Type B pancreatic cell (in vitro differentiated cells): ENCODE results near the gene VSIG4. TPM values are rescaled to one million over a fixed set of nuclear protein-coding genes. Genes with fewer than 3 reads are reported as not detected.
"Not testable (repeated sequence)": the region's sequence is repeated elsewhere in the genome, so short reads cannot be mapped to it uniquely, and the experiment has no call there.

Experiments used
- DNase-seq: peaks from one replicate; pipeline ENCODE4 v3.0.0; 2021; ENCODE audit warnings: mixed read lengths; ENCODE audit not compliant: unreplicated experiment; ENCODE audit errors: extremely low spot score
- H3K27ac Mint-ChIP-seq: 2 replicates; pipeline ENCODE4 v1.8.0; 2021; ENCODE audit warnings: mild to moderate bottlenecking, mixed read lengths
- H3K27me3 Mint-ChIP-seq: 2 replicates; pipeline ENCODE4 v1.8.0; 2021; ENCODE audit warnings: mixed read lengths
- H3K36me3 Mint-ChIP-seq: 2 replicates; pipeline ENCODE4 v1.8.0; 2021; ENCODE audit warnings: mixed read lengths
- H3K4me1 Mint-ChIP-seq: one replicate; pipeline ENCODE4 v1.8.0; 2021; ENCODE audit warnings: mixed read lengths; ENCODE audit not compliant: unreplicated experiment
- H3K4me3 Mint-ChIP-seq: 2 replicates; pipeline ENCODE4 v1.8.0; 2021; ENCODE audit warnings: mild to moderate bottlenecking, mixed read lengths
- H3K9me3 Mint-ChIP-seq: 2 replicates; pipeline ENCODE4 v1.8.0; 2021; ENCODE audit warnings: mixed read lengths
- CTCF ChIP-seq: fragments of 200-600 bp; sonication (generic); conservative IDR thresholded peaks from 2 replicates; pipeline ENCODE4 v1.5.0; 2021; ENCODE audit warnings: antibody characterized with exemption, mild to moderate bottlenecking
- total RNA-seq: library from RNA; stranded (reverse); gene quantifications from 2 replicates; pipeline ENCODE4 v1.2.1, GENCODE V29; 2021; ENCODE audit warnings: low replicate concordance

The VSIG4 gene
- total RNA-seq, 1 donor from 2014 or later, result not detected

DNA sequence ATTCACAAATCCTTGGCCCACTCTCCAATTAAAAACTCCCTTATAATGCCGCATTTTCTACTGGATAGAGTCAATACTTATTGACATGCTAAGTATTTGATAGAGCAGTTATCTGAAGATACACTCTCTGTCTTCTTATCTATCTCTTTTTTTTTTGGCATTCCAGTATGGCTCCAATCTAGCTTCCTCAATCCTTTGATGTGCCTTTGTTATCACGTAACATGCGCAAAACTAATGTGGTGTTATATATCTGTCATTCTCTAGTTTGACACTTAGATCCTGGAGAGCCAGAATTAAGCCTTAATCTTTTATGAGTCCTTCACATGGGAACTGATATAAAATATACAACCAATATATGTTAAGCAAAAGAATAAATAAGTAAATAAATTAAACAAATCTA lies 54.7 kb downstream of the VSIG4 start:
- no peak for TF ChIP-seq CTCF
- no peaks in the 10 kb centered on the region for H3K4me1 Mint-ChIP-seq
- DNase-seq, result no peak
- no peaks in the 10 kb centered on the region for H3K9me3 Mint-ChIP-seq
- H3K27me3 Mint-ChIP-seq, result no peaks in the 10 kb centered on the region
- H3K27ac Mint-ChIP-seq, result no peak overlapping the region
- H3K36me3 Mint-ChIP-seq, result no peaks in the 10 kb centered on the region
- no peak overlapping the region for H3K4me3 Mint-ChIP-seq

GRCh38 chrX:65977161-65977560 lies 62.7 kb downstream of the VSIG4 start:
- not testable (repeated sequence) for H3K4me3 Mint-ChIP-seq, H3K4me1 Mint-ChIP-seq, H3K9me3 Mint-ChIP-seq, H3K27me3 Mint-ChIP-seq, DNase-seq, H3K27ac Mint-ChIP-seq, H3K36me3 Mint-ChIP-seq

DNA sequence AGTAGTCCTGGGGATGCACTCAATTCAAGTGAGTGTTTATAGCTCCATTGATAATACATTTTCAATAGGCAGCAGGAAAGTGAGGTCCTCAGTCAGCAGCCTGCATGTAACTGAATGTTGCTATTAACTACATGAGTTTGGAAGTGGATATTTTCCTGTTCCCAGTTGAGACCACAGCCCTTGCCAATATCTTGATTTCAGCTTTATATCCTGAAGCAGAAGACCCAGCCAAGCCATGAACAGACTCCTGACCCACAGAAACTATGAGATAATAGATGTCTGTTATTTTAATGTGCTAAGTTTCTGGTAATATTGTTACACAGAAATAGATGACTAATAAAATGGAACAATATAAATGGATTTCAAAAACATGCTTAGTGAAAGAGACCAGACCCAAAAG lies 63.7 kb downstream of the VSIG4 start:
- H3K4me1 Mint-ChIP-seq, result no peaks in the 10 kb centered on the region
- H3K9me3 Mint-ChIP-seq, result no peaks in the 10 kb centered on the region
- no peak overlapping the region for H3K4me3 Mint-ChIP-seq
- H3K27ac Mint-ChIP-seq, result no peak overlapping the region
- DNase-seq, result no peak
- no peak for TF ChIP-seq CTCF
- no peaks in the 10 kb centered on the region for H3K36me3 Mint-ChIP-seq
- peaks cover 5% of the 10 kb centered on the region for H3K27me3 Mint-ChIP-seq

DNA sequence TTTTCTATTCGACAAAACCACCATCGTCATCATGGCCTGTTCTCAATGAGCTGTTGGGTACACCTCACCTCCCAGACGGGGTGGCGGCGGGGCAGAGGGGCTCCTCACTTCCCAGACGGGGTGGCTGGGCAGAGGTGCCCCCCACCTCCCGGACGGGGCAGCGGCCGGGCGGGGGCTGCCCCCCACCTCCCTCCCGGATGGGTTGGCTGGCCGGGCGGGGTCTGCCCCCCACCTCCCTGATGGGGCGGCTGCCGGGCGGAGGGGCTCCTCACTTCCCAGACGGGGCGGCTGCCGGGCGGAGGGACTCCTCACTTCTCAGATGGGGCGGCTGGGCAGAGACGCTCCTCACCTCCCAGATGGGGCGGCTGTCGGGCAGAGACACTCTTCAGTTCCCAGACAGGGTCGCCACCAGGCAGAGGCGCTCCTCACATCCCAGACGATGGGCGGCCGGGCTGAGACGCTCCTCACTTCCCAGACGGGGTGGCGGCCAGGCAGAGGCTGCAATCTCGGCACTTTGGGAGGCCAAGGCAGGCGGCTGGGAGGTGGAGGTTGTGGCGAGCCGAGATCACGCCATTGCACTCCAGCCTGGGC lies 64.6 kb downstream of the VSIG4 start:
- not testable (repeated sequence) for H3K27me3 Mint-ChIP-seq, H3K27ac Mint-ChIP-seq, H3K36me3 Mint-ChIP-seq, H3K4me1 Mint-ChIP-seq, H3K9me3 Mint-ChIP-seq, DNase-seq, H3K4me3 Mint-ChIP-seq

Other genes with a start within 250 kb of the VSIG4 start
- gene HEPH, start 124.2 kb upstream of the VSIG4 start, total RNA-seq, result 28.6 and 41.4 TPM in 2 replicates